Ureter (tissue), 1 donor: Measurements from ENCODE around the gene VAV2. TPM values are rescaled to one million over a fixed set of nuclear protein-coding genes. Genes with fewer than 3 reads are reported as not detected.

Source experiments
- DNase-seq: peaks from one replicate; pipeline ENCODE4 v3.0.0-alpha.2; 2020; ENCODE audit warnings: low spot score
- total RNA-seq: library from RNA; stranded (reverse); gene quantifications from one replicate; pipeline ENCODE4 v1.2.4, GENCODE V29; 2023
- donor health status: DM: yes; HTN: yes; CAD: no.

The VAV2 gene
- total RNA-seq, 1 donor from 2014 or later = 38.9 TPM

DNA sequence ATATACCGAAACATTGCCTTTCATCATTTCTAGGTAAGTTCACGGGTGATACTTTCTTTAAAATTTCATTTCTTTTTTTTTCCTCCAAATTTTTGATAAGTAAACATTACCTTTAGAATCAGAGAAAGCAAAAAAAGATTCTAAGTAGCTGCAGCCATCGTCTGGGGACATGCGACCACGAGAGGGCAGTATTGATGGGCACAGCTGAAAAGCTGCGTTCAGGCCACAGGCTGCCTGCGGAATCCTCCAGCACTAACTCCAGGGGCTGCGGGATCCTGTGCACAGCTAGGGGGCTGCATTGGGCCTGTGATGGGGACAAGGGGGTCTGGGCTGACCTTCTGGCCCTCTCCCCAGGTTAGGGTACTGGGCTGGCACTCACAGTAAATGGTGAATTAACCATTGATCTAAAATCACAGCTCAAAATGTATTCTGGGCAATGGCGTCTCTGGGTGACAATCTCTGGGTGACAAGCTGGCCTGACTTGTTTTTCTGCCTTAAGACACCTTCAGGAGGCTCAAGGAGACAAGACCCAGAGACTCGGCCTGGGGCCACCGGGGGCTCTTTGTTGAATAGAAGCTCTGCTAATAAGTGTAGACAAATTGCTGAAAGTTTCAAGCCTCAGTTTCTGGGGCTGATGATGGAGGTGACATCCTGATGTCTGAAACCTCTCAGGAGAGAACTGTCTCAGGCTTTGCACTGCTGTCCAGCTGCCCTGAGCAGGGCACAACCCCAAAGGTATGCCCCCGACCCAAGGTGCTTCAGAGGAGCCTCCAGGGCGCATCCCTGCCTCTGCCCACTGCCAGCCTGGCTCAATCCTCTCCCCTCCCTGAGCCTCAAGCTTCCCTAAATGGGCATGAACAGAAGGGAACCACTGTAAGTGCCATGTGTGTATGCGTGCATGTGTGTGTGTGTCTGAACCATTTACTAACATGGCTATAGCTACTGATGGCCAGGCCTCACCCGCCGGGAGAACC, 209.7 kb downstream of the VAV2 start:
- peak; percentile 76 for DNase-seq

DNA sequence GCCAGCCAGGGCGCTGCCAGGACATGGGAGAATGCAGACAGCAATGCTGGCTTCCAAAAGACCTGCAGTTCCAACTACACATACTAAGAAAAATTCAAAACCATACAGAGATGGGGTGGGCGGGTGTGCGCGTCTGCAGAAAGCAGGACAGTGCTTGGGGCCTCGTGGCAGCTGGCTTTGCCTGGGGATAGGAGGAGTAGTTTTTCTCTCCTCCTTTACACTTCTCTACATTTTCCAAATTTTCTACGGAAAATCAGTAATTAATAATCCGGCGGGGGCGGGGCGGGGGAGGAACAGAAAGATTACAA, 210.3 kb downstream of the VAV2 start:
- no peak for DNase-seq

GRCh38 chr9:133780962-133781827, 210.9 kb downstream of the VAV2 start:
- DNase-seq = no peak

DNA sequence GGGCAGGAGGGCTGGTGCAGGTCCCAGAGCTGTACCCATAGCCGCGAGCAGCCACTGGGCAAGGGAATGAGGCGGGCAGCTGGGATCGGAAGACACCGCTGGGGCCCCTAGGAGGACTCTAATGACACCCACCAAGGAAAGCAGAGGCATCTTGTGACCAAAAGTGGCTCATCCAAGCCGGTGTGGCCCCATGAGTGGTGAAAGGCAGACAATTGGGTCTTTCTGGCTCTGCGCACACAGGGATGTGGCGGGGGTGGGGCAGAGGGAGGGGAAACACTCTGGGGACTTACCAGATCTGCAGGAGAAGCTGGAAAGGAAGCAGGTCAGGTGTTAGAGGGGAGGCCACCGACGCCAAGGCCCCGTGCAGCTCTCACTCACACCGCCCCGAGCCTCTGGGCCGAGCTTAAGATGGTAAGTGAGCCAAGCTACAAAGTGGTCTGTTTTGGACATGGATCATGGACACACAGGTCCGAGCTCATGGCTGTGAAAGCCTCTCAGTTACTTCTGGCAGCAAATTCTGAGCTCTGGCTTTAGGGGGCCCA, 211.6 kb downstream of the VAV2 start:
- no peak for DNase-seq

- DNase-seq = no peak
Observed at GRCh38 chr9:133779516-133780403, 212.4 kb downstream of the VAV2 start.

GRCh38 chr9:133779081-133779480, 213.0 kb downstream of the VAV2 start:
- DNase-seq = no peak

- no peak for DNase-seq
Observed at GRCh38 chr9:133778336-133779013, 213.6 kb downstream of the VAV2 start.

DNA sequence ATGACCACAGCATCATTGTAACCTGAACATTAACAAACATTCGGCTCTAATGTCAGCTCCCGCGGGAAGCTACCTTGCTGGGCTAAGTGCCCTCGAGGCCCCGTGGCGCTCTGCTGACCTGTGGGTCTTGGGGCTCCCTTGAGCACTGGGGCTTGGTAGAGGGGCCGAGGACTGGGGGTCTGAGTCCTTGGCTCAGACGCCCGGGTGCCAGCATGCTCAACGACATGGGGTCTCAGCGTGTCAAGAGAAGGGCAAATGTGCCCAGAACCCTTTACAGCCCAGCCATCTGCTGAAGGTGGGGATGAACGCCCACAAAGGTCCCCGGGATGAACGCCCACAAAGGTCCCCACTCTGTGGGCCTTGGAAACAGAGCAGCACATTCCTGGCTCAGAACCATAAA, 214.3 kb downstream of the VAV2 start:
- no peak for DNase-seq

DNA sequence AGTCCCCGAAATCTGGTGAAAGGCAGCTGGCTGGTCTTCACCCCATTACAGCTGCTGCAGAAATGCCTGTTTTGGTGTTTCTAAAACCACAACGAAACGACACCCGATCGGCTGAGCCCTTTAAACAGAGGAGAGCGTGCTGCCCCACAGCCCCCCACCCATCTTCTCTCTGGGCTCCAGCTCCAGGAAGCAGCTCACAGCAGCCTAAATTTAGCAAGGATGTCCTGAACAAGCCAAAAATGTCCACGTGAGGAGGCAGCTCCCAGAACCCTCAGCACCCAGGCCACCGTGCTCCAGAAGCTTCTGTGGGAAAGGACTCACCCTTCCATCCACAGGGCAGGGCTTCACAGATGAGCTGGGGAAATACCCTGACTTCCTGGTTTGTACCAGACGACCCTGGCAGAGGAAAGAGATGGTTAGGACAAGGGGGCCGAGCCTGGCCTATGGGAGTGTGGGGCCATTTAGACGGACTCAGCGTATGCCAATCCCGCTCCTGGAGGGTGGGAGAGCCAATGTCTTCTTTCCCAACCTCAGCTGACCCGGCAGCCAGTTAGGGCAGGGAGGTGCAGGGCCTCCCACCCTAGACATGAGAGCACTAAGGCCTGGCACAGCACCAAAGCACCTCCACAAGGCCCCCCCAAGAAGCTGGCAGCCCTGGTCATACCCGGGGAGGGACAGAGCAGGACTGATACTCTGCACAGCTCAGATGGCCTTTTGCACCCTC, 214.9 kb downstream of the VAV2 start:
- no peak for DNase-seq

DNA sequence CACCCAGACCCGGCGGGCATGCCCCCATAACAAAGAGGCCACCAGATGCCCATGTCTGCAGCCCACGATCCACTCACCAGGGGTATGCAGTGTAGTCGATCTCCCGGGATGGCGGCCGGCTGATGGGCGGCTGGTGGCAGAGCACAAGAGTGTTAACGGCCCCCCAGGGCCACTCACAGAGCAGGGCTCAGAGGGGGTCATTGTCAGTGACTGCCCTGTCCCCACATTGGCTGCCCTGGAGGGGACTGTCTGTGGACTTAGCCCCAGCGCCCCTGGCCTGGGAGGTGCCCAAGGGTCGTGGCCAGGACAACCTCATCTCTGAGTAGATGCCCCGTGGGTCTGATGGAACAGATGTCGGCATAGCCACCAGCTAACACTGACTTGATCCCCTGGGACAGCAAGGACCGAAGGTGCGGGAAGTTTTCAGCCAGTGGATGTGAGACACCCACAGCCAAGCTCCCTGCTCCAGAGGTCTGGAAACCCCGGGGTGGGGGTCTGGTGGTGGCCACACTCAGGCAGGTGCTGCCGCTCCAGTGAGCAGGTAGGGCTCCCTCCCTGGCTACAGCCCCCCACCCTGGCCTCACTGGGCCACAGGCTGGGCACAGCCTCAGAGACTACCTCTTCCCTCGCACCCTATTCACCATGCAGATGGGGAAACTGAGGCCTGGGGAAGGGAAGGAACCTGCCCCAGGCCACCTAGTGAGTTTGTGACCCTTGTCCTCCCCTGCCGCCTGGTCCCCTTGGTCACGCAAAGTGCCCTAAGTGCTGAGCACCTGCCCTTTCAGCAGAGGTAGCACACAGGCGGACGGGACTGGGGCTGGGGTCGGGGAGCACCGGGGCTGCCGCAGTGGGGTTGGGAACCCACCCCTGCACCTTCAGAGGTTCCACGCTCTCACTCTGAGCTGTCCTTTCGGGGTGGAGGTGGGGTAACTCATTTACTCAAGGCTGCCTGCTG, 215.9 kb downstream of the VAV2 start:
- no peak for DNase-seq

DNA sequence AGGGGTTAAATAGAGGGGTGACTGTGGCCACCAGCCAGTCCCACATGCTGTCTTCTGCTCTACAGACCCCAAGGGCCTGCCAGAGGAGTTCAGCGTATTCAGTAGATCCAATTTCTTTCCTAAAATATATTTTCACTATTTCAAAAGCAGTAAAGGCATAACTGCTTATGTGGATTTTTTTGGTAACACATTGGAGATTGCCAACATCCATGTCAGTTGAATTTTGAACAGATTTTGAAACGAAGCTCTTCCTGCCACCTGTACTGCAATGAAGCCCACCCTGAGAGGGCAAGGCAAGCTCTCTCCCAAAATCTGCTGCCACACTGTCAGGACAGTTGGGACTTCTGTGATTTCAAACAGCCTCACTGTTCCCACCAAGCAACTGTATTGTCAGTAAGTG, 216.8 kb downstream of the VAV2 start:
- DNase-seq = no peak

DNA sequence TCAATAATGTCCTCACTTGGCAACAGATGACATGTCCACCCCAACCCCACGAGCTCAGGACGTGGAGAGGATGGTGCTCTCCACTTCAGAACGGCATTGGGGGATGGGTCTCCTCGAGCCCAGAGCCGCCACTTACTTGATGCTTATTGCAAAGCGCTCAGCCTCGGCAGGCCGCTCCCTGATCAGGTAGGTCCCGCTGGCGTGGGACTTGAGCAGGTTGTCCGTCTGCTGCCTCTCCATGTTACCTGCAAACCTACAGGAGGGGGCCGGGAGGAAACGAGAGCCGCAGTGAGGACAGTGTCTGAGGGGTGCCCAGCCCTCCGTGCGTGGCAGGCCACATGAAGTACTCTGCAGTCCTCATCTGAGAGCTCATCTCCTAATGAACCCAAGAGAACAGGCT, 217.3 kb downstream of the VAV2 start:
- DNase-seq = no peak

DNA sequence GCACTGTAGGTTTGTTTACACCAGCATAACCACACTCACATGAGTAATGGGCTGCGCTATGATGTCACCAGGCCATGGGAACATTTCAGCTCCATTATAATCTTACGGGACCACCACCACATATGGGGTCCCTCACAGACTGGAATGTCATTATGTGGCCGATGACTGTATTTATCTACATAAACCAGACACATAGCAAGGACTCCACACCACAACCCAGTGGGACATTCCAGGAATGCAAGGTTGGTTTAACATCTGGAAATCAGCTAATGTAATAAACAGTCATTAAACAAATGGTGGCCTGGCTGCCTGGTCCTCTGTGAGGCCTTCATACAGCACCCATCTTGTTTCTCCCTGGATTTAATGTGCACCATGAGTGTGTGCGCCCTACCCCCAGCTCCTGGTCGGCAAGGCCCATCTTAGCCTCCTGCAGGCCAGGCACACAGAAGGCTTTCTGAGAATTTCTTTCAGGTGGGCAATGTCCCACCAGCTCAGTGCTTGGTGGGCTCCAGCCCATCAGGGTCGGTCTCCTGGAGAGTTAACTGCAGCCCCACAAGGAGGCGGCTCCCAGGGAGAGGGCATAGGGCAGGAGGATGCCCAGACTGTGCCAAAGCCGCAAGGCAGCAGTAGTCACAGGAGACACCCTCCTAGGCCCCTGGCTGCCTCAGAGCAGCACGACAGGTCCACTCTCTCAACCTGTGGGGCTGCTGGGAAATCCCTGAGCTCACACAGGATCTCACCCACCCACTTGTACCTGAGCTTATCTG, 218.1 kb downstream of the VAV2 start:
- no peak for DNase-seq

DNA sequence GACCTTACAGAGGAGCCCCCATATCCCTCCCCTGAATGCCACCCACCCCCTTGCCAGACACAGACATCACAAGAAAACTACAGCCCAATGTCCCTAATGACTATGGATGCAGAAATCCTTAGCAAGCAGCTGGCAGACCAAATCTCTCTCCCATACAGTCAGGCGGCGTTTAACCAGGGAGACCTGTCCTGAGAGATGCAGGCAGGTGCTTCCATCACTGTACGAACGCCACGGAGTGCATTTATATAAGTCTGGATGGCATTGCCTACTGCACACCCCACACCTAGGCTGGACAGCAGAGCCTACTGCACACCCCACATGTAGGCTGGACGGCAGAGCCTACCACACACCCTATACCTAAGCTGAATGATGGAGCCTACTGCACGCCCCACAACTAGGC, 219.5 kb downstream of the VAV2 start:
- DNase-seq = no peak

GRCh38 chr9:133771486-133772482, 220.3 kb downstream of the VAV2 start:
- DNase-seq = peak; percentile 31

- peak; percentile 32 for DNase-seq
Observed at GRCh38 chr9:133770076-133770777, 221.9 kb downstream of the VAV2 start.
